Stimulated activated CD4-positive, alpha-beta T cell treated with anti-CD3 and anti-CD28 coated beads, TNF-alpha, amount 100 ng/mL, for 24 hours (primary cell): Measurements from ENCODE around the gene DUSP16.
"Not testable (repeated sequence)": the region's sequence is repeated elsewhere in the genome, so short reads cannot be mapped to it uniquely, and the experiment has no call there.

Experiments used
- DNase-seq, 3 experiments: peaks; one replicate each; pipeline ENCODE4 v3.0.0-alpha.2; 2020; ENCODE audit warnings: low read depth in 3 of 3

Gene DUSP16

GRCh38 chr12:12521888-12522287, 40.8 kb downstream of the DUSP16 start:
- no peak for DNase-seq

GRCh38 chr12:12521044-12521485, 41.6 kb downstream of the DUSP16 start:
- DNase-seq, result no peak

GRCh38 chr12:12520273-12520672, 42.4 kb downstream of the DUSP16 start:
- DNase-seq, result no peak

DNA sequence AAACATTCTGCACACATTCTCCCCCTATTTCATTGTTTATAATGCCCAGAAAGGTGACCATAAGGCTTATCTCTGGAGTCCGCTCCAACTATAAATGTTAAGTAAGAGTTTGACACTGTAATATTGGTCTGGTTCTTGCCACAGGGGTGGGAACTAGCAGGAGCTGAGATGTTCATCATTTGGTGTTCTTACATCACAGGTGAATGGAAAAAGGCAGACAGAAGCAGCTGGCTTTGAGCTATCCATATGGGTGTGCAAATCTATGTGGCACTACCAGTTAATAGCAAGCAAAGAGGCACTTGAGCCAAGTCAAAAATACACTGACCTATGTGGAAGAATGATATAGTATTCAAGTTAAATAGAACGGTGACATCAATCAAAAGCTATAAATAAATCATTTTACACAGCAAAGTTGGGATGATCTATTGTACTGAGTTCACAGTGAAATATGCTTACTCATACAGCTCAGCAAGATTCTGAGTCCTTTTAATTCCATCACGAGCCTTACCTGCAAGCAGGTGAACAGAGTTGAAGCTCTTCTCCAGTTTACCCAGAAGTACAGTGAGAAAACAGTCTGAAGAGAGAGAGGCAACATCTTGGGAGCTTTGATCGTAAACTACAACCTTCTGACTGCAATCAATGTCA, 43.2 kb downstream of the DUSP16 start:
- no peak for DNase-seq

DNA sequence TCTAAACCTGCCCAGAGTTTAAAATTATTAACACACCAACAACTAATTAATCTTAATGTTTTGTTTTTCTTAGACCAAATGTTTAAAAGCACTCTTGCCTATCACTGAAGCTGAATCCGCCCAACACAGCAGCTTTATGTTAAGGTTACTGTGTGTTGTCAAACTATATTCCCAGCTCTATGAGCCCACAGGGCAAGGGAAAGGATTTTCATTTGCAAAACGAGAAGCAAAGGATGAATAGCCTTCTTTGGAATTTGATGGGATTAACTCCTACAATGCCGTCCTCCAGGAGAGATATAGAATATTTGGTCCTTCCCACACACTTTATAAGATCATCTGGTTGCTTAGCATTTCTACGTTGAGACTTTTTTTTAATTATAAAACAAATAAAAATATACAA, 43.7 kb downstream of the DUSP16 start:
- no peak for DNase-seq

- no peak for DNase-seq
Measured at GRCh38 chr12:12518464-12518845, 44.2 kb downstream of the DUSP16 start.

- no peak for DNase-seq
Measured at GRCh38 chr12:12513416-12514006, 49.2 kb downstream of the DUSP16 start.

DNA sequence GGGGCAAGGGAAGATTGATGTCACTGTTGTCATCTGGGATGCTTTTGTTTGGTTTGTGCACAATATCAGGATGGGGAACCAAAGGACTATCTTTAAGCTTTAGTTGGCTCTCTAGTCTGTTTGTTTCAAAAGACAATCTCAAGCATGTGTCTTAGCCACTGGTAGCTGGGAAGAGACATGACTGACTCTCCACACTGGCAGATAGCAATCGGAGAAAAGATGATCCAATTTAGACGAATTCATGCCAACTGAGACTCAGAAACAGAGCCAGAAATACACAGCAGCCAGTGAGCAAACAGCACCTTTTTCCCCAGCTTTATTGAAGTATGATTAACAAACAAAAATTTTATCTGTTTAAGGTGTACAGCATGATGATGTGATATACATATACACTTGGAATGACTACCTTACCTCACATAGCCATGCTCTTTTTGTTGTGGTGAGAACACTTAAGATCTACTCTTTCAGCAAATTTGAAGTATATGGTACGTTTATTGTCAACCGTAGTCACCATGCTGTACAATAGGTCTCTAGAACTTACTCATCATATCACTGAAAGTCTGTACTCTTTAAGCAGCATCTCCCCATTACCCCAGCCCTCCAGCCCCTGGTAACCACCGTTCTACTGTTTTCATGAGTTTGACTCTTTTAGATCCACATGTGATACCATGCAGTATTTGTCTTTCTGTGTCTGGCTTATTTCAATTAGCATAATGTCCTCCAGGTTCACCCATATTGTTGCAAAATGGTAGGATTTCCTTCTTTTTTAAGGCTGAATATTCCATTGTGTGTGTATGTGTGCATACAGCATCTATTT, 50.6 kb downstream of the DUSP16 start:
- DNase-seq, result peak in 2 of 3 experiments; percentile 21 to 48

GRCh38 chr12:12511021-12511783, 51.5 kb downstream of the DUSP16 start:
- no peak for DNase-seq

- no peak for DNase-seq
Measured at GRCh38 chr12:12510551-12510950, 52.1 kb downstream of the DUSP16 start.

- DNase-seq, result no peak
Measured at GRCh38 chr12:12510141-12510540, 52.5 kb downstream of the DUSP16 start.

DNA sequence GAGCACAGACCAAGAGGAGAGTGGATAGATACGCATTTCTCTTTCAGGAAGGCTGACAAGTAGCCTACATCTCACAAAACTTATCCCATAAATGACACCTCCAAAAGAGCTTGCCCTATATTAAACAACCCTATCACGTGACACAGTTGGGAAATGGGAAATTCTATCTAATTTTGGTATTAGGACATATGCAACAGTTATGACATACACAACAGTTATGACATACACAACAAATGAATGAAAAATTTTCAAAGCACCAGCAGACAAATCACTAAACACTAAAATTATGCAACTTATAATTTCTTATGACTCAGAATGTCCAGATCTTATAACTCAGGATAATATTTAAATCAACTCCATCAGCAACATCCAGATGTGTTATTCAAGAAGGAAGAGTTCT, 54.1 kb downstream of the DUSP16 start:
- DNase-seq, result no peak

DNA sequence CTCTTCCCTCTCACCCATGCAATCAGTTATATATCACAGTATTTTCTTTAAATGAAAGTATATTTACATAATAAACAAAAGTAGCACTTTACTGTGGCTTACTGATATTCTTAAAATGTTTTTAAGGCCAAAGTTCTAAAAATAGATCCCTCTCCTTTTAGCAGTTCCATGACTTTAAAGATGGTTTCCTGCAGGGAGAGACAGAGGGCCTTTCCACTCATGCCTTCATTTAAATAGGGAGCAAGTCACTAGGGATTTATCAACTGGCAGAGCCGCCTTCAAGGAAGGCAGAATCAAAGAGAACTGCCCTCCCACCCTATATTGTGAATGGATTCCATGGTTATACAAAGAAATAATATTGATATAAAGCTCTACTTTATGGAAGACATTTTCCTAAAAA, 55.5 kb downstream of the DUSP16 start:
- DNase-seq, result no peak

DNA sequence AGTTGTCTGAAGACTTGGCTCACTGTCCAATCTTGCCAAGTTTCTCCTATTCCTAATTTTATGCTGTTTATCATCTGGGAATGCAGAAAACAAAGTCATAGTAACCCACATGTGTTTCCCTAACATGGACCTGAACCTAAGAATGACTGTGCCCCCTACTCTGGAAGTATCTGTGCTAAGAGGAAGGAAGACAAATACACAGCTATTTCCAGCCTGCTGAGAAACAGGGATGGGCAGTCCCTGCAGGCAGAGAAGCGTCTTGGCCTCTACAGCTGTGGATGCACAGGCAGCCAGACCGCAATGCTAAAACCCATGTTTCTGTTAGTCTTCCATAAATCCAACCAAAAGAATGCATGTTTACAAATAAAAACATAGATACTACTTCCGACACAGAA, 56.2 kb downstream of the DUSP16 start:
- no peak for DNase-seq

- no peak for DNase-seq
Measured at GRCh38 chr12:12505544-12506495, 56.8 kb downstream of the DUSP16 start.

DNA sequence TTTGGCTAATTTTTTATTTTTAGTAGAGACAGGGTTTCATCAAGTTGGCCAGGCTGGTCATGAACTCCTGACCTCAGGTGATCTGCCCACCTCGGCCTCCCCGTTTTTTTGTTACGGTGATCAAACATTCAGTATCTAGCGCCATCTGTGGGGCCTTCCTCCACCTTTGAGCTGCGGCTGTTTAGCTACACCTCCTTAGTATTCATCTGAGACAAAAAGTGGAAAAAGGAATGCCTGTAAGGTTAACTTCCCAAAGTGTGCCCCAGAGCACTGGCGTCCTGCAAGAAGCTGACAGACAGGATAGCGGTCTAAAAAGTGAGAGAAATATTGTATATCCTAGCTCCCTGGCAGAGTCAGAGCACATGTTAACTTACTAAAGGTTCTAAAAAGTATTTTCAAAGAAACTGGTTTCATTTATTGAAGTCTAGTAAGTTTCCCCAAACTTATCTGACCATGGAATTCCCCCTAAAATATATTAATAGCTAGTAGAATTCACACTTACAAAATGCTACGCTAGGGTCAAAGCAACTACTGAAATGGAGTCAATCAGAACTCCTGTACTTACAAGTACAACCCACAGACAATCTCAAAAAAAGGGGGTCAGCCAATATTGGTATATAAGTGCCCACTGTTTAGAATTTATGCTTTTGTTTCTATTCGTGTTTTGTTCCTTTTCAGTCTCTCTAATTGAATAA, 59.1 kb downstream of the DUSP16 start:
- no peak for DNase-seq

GRCh38 chr12:12502815-12503151, 59.9 kb downstream of the DUSP16 start:
- DNase-seq, result no peak

- DNase-seq, result not testable (repeated sequence)
Measured at GRCh38 chr12:12502130-12502814, 60.4 kb downstream of the DUSP16 start.

DNA sequence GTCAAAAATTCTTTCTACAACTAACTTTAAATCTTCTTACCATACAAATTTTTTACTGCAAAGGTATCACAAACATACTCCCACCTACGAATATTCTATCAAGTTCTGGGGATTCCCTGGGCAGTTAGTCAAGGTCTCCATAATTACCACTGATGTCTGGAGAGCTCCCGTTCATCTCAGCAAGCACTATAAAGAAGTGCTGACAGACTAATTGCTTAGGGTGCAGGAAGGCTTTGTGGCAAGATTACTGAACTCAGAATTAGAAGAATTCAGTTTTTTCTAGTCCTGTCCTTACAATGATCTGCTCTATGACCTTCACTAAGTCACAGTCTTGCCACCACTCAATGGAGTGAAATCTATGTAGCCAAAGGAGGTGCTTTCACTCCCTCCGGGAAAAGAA, 61.5 kb downstream of the DUSP16 start:
- DNase-seq, result no peak
